Osteoblast (primary cell): ENCODE results near the gene SYCP2. TPM values are rescaled to one million over a fixed set of nuclear protein-coding genes. Genes with fewer than 3 reads are reported as not detected.

Source experiments
- DNase-seq: peaks from one replicate; pipeline ENCODE4 v3.0.0; 2011; ENCODE audit warnings: low spot score, mixed read lengths; ENCODE audit not compliant: insufficient read length; ENCODE audit errors: missing footprints
- H2AFZ ChIP-seq: 2 replicates; pipeline ENCODE4 v1.6.0; 2011; ENCODE audit warnings: mild to moderate bottlenecking, low read length
- H3K27ac ChIP-seq: 2 replicates; pipeline ENCODE4 v1.5.1; 2011; ENCODE audit warnings: mild to moderate bottlenecking, low read depth, low read length, moderate library complexity
- H3K27me3 ChIP-seq: 2 replicates; pipeline ENCODE4 v1.6.0; 2012; ENCODE audit warnings: mild to moderate bottlenecking, control low read depth, inconsistent platforms, low read length, moderate library complexity; ENCODE audit not compliant: insufficient read depth
- H3K36me3 ChIP-seq: 2 replicates; pipeline ENCODE4 v1.5.1; 2011; ENCODE audit warnings: mild to moderate bottlenecking, low read length, control low read depth, moderate library complexity; ENCODE audit not compliant: insufficient read depth
- H3K4me1 ChIP-seq: 2 replicates; pipeline ENCODE4 v1.5.1; 2011; ENCODE audit warnings: mild to moderate bottlenecking, low read length, control low read depth, moderate library complexity; ENCODE audit not compliant: insufficient read depth
- H3K4me2 ChIP-seq: 2 replicates; pipeline ENCODE4 v1.6.0; 2011; ENCODE audit warnings: mild to moderate bottlenecking, low read length; ENCODE audit not compliant: insufficient read depth
- H3K4me3 ChIP-seq: fragments of 200-600 bp; sonication (generic); 3 replicates; pipeline ENCODE4 v1.5.1; 2012; ENCODE audit warnings: mild to moderate bottlenecking, low read length, inconsistent platforms; ENCODE audit not compliant: insufficient read depth
- H3K79me2 ChIP-seq: 2 replicates; pipeline ENCODE4 v1.6.0; 2012; ENCODE audit warnings: mild to moderate bottlenecking, low read length, control low read depth, inconsistent platforms; ENCODE audit not compliant: insufficient read depth
- H3K9me3 ChIP-seq: 2 replicates; pipeline ENCODE4 v1.5.1; 2011; ENCODE audit warnings: low read depth, low read length, control low read depth
- H4K20me1 ChIP-seq: 2 replicates; pipeline ENCODE4 v1.6.0; 2012; ENCODE audit warnings: mild to moderate bottlenecking, low read length, control low read depth; ENCODE audit not compliant: insufficient read depth
- CTCF ChIP-seq: IDR thresholded peaks from 2 replicates; pipeline ENCODE4 v1.5.1; 2011; ENCODE audit warnings: mild to moderate bottlenecking, low read depth, low read length, moderate library complexity; ENCODE audit errors: extremely low read depth
- total RNA-seq: library from RNA; depleted of rRNA; stranded (reverse); fragments of >200 nt; gene quantifications from 2 replicates; pipeline ENCODE4 v1.2.3, GENCODE V29; 2012

SYCP2 gene
- total RNA-seq, 1 donor, result 1.4 TPM

GRCh38 chr20:59939879-59940128 lies 6.4 kb upstream of the SYCP2 start:
- Histone ChIP-seq H3K27me3 (no peaks in the 10 kb centered on the region), H3K4me3 (peak overlapping the region; percentile 78), H4K20me1 (no peaks in the 10 kb centered on the region), H3K4me1 (no peaks in the 10 kb centered on the region), H3K27ac (peak overlapping the region; percentile 63), H2AFZ (peak overlapping the region; percentile 94), H3K79me2 (peaks cover 18% of the 10 kb centered on the region), H3K36me3 (peaks cover 20% of the 10 kb centered on the region), H3K4me2 (peak overlapping the region; percentile 83), H3K9me3 (no peaks in the 10 kb centered on the region)
- DNase-seq, result no peak
- no peak for TF ChIP-seq CTCF

- Histone ChIP-seq H3K4me1 (no peaks in the 10 kb centered on the region), H4K20me1 (no peaks in the 10 kb centered on the region), H3K4me3 (peak overlapping the region; percentile 78), H2AFZ (peak overlapping the region; percentile 94), H3K27ac (peak overlapping the region; percentile 63), H3K9me3 (no peaks in the 10 kb centered on the region), H3K36me3 (peaks cover 15% of the 10 kb centered on the region), H3K4me2 (peak overlapping the region; percentile 83), H3K27me3 (no peaks in the 10 kb centered on the region), H3K79me2 (peaks cover 18% of the 10 kb centered on the region)
- no peak for TF ChIP-seq CTCF
- DNase-seq, result no peak
Measured at GRCh38 chr20:59939052-59939878, 5.8 kb upstream of the SYCP2 start.

DNA sequence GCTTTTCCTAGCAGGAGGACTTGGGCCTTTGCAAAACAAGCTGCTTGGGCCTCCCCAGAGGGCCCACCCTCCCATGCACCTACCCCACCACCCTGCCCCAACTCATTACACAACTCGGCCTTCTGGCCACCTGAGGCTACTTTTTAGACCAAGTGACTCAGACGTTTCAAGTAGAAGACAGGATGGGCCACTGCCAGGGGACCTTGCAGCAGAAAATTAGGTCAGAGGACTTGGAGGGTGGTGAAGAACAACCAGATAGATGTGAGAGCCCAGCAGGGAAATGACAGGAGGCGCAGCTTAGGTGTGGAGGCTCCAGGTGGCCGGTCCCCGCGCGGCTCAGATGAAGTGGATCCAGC lies 5.2 kb upstream of the SYCP2 start:
- DNase-seq, result no peak
- H3K4me3 ChIP-seq, result no peak overlapping the region
- H3K27ac ChIP-seq, result no peak overlapping the region

More for the DNA sequence above, 5.2 kb upstream of the SYCP2 start:
- Histone ChIP-seq H3K27me3 (no peaks in the 10 kb centered on the region), H3K4me1 (no peaks in the 10 kb centered on the region), H3K79me2 (peaks cover 18% of the 10 kb centered on the region), H3K9me3 (no peaks in the 10 kb centered on the region), H3K4me2 (peak overlapping the region; percentile 65), H3K36me3 (peaks cover 11% of the 10 kb centered on the region), H4K20me1 (no peaks in the 10 kb centered on the region), H2AFZ (no peak overlapping the region)
- TF ChIP-seq CTCF, result no peak
